ENCODE measurements around the gene ZBTB16.

DNA sequence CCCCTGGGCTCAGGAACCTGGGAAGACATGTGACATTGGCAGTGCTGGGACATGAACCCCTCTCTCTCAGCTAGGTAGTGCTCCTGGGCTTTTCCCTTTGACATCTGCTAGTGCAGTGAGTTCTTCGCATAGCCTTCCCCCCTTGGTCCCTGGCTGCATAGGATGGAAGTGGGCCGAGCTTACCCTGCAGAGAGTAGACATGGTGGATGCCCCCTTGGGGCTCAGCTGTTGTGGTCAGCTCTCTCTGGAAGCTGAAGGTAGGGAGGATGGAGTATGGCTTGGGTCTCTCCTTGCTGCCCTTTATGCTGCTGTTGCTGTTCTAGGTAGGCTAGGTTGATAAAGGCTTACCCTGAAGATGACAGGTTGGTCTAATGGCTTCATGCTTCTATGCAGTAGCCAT lies 92.1 kb downstream of the ZBTB16 start:
- no peak for TF ChIP-seq POLR2A (IDR thresholded peaks at IDR 0.05; ENCODE audit: low read length)
- TF ChIP-seq GATA1 (IDR thresholded peaks at IDR 0.05; ENCODE audit: low read depth, low read length) = no peak

Data from erythroblast (primary cell).